Endothelial cell of umbilical vein (primary cell): Measurements from ENCODE around the gene HOXA9. TPM values are rescaled to one million over a fixed set of nuclear protein-coding genes. Genes with fewer than 3 reads are reported as not detected.

Experiments used
- BruUV-seq: library from RNA; stranded (reverse); fragments of 400-500 nt; replicated peaks from 2 replicates; lab custom pipeline; 2021; lab: Mats Ljungman, UMichigan
- CTCF ChIA-PET: fragments of 300-600, 350-600 bp; sonication (Branson Sonifier 250); formaldehyde crosslinking; loops from one replicate; lab custom pipeline; 2021; ENCODE audit warnings: antibody characterized with exemption, inconsistent platforms; lab: Charles Lee
- POLR2A ChIA-PET: fragments of 300-600, 350-600 bp; sonication (Branson Sonifier 250); formaldehyde crosslinking; loops from one replicate; lab custom pipeline; 2021; ENCODE audit warnings: antibody characterized with exemption, inconsistent platforms; lab: Charles Lee
- DNase-seq: peaks from one replicate; pipeline ENCODE4 v3.0.0-alpha.2; 2011; ENCODE audit warnings: low read depth, low spot score
- FAIRE-seq: peaks from 2 replicates; lab custom pipeline; 2011; peaks lifted over from hg19 to GRCh38; lab: Jason Lieb, UNC
- H2AFZ ChIP-seq: 2 replicates; pipeline ENCODE4 v1.6.0; 2012; ENCODE audit warnings: low read depth, low read length, control low read depth, inconsistent platforms
- H3K27ac ChIP-seq: 2 replicates; pipeline ENCODE4 v1.5.1; 2011; ENCODE audit warnings: low read depth, mild to moderate bottlenecking, control low read depth, low read length, moderate library complexity; ENCODE audit not compliant: insufficient read depth
- H3K27me3 ChIP-seq, 2 experiments: 2 replicates each; pipeline versions ENCODE4 v1.6.0 to v1.6.1; 2011; ENCODE audit warnings: low read length in 2 of 2, mixed read lengths in 1 of 2; ENCODE audit not compliant: control insufficient read depth in 2 of 2, insufficient read depth in 2 of 2
- H3K36me3 ChIP-seq, 2 experiments: 2 replicates in 1 of 2; 3 replicates in 1 of 2; pipeline ENCODE4 v1.5.1; 2011; ENCODE audit warnings: low read length in 2 of 2, mild to moderate bottlenecking in 1 of 2, moderate library complexity in 1 of 2; ENCODE audit not compliant: control insufficient read depth in 2 of 2, insufficient read depth in 2 of 2; ENCODE audit errors: extremely low read depth in 1 of 2
- H3K4me1 ChIP-seq: 3 replicates; pipeline ENCODE4 v1.5.1; 2011; ENCODE audit warnings: mild to moderate bottlenecking, low read length; ENCODE audit not compliant: control insufficient read depth, insufficient read depth; ENCODE audit errors: extremely low read depth
- H3K4me2 ChIP-seq: 2 replicates; pipeline ENCODE4 v1.6.1; 2011; ENCODE audit warnings: low read length, control low read depth, mixed read lengths; ENCODE audit not compliant: insufficient read depth
- H3K4me3 ChIP-seq, 3 experiments: fragments of 200-600 bp in 1 of 3; sonication (generic), shearing (Covaris generic) in 1 of 3; replicated peaks in 1 of 3; 2 replicates each; pipeline ENCODE4 v1.5.1; 2011 to 2016; ENCODE audit warnings: control low read depth in 3 of 3, low read length in 3 of 3, mild to moderate bottlenecking in 2 of 3, inconsistent platforms in 1 of 3, low read depth in 1 of 3, moderate library complexity in 1 of 3; ENCODE audit not compliant: insufficient read depth in 1 of 3
- H3K79me2 ChIP-seq: 2 replicates; pipeline ENCODE4 v1.6.0; 2012; ENCODE audit warnings: low read length, inconsistent platforms; ENCODE audit not compliant: control insufficient read depth, insufficient read depth
- H3K9ac ChIP-seq: replicated peaks from 2 replicates; pipeline ENCODE3; 2011; ENCODE audit warnings: low read length, control low read depth; ENCODE audit not compliant: insufficient read depth; ENCODE audit errors: extremely low read depth
- H3K9me1 ChIP-seq: replicated peaks from 3 replicates; pipeline ENCODE4 v1.6.0; 2011; ENCODE audit warnings: mild to moderate bottlenecking, low read length; ENCODE audit not compliant: control insufficient read depth, insufficient read depth; ENCODE audit errors: extremely low read depth
- H3K9me3 ChIP-seq: replicated peaks from 2 replicates; pipeline ENCODE4 v1.5.1; 2012; ENCODE audit warnings: low read length, inconsistent platforms; ENCODE audit not compliant: control insufficient read depth, insufficient read depth
- H4K20me1 ChIP-seq: replicated peaks from 2 replicates; pipeline ENCODE3; 2011; ENCODE audit warnings: mild to moderate bottlenecking, low read length; ENCODE audit not compliant: control insufficient read depth, insufficient read depth; ENCODE audit errors: extremely low read depth
- CTCF ChIP-seq, 2 donors: IDR thresholded peaks; 1 replicate in 1 of 2; 2 replicates in 1 of 2; pipeline ENCODE4 v1.5.1; 2011; ENCODE audit warnings: low read length in 2 of 2, mild to moderate bottlenecking in 2 of 2, moderate library complexity in 2 of 2, control low read depth in 1 of 2, inconsistent platforms in 1 of 2, low read depth in 1 of 2; ENCODE audit not compliant: insufficient read depth in 1 of 2; ENCODE audit errors: extremely low read depth in 1 of 2
- EZH2 ChIP-seq: IDR thresholded peaks from 2 replicates; pipeline ENCODE4 v1.6.1; 2012; ENCODE audit warnings: borderline replicate concordance, low read depth, mild to moderate bottlenecking, moderate library complexity, low read length, inconsistent platforms; ENCODE audit not compliant: severe bottlenecking
- FOS ChIP-seq: IDR thresholded peaks from 2 replicates; pipeline ENCODE4 v1.6.1; 2011; ENCODE audit warnings: mild to moderate bottlenecking, low read length, moderate library complexity, borderline replicate concordance; ENCODE audit not compliant: insufficient read depth
- JUN ChIP-seq: IDR thresholded peaks from 2 replicates; pipeline ENCODE4 v1.6.1; 2011; ENCODE audit warnings: borderline replicate concordance, low read depth; ENCODE audit not compliant: insufficient read length, insufficient read depth
- MAX ChIP-seq: IDR thresholded peaks from 2 replicates; pipeline ENCODE4 v1.6.1; 2011; ENCODE audit not compliant: insufficient read depth, insufficient read length
- MYC ChIP-seq: IDR thresholded peaks from one replicate; pipeline ENCODE4 v1.6.1; 2011; ENCODE audit warnings: mild to moderate bottlenecking, low read depth, low read length
- POLR2AphosphoS5 ChIP-seq: IDR thresholded peaks from 2 replicates; pipeline ENCODE4 v1.6.1; 2012; ENCODE audit warnings: low read depth, mild to moderate bottlenecking, control low read depth, low read length, moderate library complexity; ENCODE audit not compliant: insufficient read depth
- dilution Hi-C: fragments of 300-500 bp; cut with MboI; formaldehyde crosslinking; loops from one replicate; pipeline ENCODE4 v1.15.0; 2019; ENCODE audit warnings: low sequenced_read_pairs; ENCODE audit not compliant: extremely low pct_ligation_motif_present
- intact Hi-C: fragments of 100-400 bp; cut with micrococcal nuclease; formaldehyde crosslinking; loops from one replicate; pipeline ENCODE4 v1.10.0; 2022
- polyA plus RNA-seq, 4 experiments: library from polyadenylated mRNA; depleted of rRNA in 3 of 4; stranded (reverse) in 3 of 4; unstranded in 1 of 4; fragments of >200 nt; gene quantifications; 2 replicates each; pipeline versions ENCODE4 v1.2.1 to v1.2.3, GENCODE V29; 2011 to 2012; ENCODE audit warnings: missing spikeins in 1 of 4
- total RNA-seq: library from RNA; stranded (reverse); gene quantifications from 2 replicates; pipeline ENCODE4 v1.2.3, GENCODE V29; 2021

HOXA9 gene
- total and polyA plus RNA-seq, 2 donors (not counting 3 experiments of a cell fraction or from before 2014, with no cell fraction given): 47.2 to 61.6 TPM

- FAIRE-seq (peak; percentile 93), DNase-seq (peak; percentile 74)
- Histone ChIP-seq H3K9me1 (no peaks in the 10 kb centered on the region), H3K36me3 (peaks cover 0 to 12% of the 10 kb centered on the region in 2 experiments), H3K27me3 (no peaks in the 10 kb centered on the region), H3K79me2 (peaks cover 98% of the 10 kb centered on the region), H3K9me3 (no peaks in the 10 kb centered on the region), H2AFZ (no peak overlapping the region), H3K4me1 (peaks cover 71% of the 10 kb centered on the region), H3K9ac (peak overlapping the region; percentile 65), H3K4me3 (peak overlapping the region; percentile 54 to 85 (median 55)), H3K4me2 (peak overlapping the region; percentile 78), H4K20me1 (no peaks in the 10 kb centered on the region), H3K27ac (peak overlapping the region; percentile 67)
- BruUV-seq: no TSS peak
- ChIA-PET CTCF (interaction anchor here (0.9 to 5.6 kb wide), 11 partner anchors 9 to 779 kb away, joined by 3 to 83 read pairs (median 6); partner anchors contain the start of gene HOXA9), POLR2A (interaction anchor here (0.6 to 1.3 kb wide), 5 partner anchors 10 to 947 kb away, joined by 3 to 8 read pairs (median 3); partner anchors contain the start of gene CBX3)
- TF ChIP-seq MYC (no peak), CTCF (IDR thresholded peaks at IDR 0.05; ENCODE audit: extremely low read depth in 1 of 2, insufficient read depth in 1 of 2, low read depth in 1 of 2, low read length in 2 of 2) (no peak), POLR2AphosphoS5 (no peak), MAX (no peak), FOS (no peak), EZH2 (no peak), JUN (no peak)
- intact Hi-C loops: no loop called here
- dilution Hi-C loops: no loop called here
Measured at GRCh38 chr7:27148756-27149641, 16.3 kb downstream of the HOXA9 start.
